ENCODE data around the gene NEURL2. TPM values are rescaled to one million over a fixed set of nuclear protein-coding genes. Genes with fewer than 3 reads are reported as not detected.
"Not testable (repeated sequence)": the region's sequence is repeated elsewhere in the genome, so short reads cannot be mapped to it uniquely, and the experiment has no call there.

NEURL2 gene
- total RNA-seq, 1 donor from 2014 or later, result 17.0 TPM

GRCh38 chr20:45901332-45901731 lies 10.3 kb upstream of the NEURL2 start:
- not testable (repeated sequence) for DNase-seq (ENCODE audit: low spot score)

DNA sequence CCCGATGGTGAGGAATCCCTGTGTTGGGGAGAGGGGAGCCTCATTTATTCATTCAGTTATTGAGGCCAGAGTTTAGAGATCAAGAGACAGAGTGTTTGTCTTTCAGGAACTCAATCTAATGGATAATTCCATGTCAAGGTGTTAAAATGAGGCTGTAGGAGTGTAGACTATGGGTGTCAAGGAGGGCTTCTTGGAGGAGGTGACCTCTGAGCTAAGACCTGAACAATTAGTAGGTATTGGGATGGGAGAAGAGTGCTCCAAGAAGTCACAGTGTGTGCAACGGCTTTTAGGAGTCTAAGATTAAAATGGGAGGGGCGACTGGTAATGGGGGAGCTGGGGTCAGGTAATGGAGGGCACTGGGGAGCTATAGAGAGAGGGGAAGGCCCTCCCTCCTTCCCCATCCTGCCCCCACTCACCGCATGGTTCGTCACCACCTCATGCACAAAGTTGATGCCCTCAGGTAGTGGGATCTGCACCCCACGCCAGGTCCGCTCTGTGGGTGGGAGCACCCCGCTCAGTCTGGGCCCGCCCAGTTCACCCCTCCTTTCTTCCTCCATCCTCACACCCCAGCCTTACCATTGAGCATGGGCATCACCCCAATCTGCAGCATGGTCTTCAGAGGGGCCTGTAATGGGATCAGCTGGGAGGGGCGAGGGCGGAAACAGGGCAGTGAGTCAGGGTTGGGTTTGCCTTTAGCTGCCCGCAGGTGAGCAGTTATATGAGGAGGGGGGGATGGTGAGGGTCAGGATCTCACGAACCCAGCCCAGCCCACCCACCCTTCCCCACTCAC lies 8.2 kb upstream of the NEURL2 start:
- no peak for DNase-seq (ENCODE audit: low spot score)

- DNase-seq (ENCODE audit: low spot score), result no peak
Measured at GRCh38 chr20:45898285-45898684, 7.3 kb upstream of the NEURL2 start.

DNA sequence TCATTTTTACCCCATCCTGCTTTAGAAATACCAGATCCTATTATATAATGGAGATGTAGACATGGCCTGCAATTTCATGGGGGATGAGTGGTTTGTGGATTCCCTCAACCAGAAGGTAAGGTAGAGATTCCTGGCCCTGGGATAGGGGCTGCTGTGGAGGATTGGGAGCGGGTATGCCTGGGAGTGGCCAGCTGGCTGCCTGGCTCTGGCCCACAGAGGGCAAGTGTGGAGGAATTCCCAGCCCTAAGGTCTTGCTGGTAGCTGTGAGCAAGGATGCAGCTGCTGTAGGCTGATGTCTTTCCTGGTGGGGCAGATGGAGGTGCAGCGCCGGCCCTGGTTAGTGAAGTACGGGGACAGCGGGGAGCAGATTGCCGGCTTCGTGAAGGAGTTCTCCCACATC lies 6.7 kb upstream of the NEURL2 start:
- DNase-seq (ENCODE audit: low spot score), result no peak

GRCh38 chr20:45897289-45897688 lies 6.3 kb upstream of the NEURL2 start:
- no peak for DNase-seq (ENCODE audit: low spot score)

DNA sequence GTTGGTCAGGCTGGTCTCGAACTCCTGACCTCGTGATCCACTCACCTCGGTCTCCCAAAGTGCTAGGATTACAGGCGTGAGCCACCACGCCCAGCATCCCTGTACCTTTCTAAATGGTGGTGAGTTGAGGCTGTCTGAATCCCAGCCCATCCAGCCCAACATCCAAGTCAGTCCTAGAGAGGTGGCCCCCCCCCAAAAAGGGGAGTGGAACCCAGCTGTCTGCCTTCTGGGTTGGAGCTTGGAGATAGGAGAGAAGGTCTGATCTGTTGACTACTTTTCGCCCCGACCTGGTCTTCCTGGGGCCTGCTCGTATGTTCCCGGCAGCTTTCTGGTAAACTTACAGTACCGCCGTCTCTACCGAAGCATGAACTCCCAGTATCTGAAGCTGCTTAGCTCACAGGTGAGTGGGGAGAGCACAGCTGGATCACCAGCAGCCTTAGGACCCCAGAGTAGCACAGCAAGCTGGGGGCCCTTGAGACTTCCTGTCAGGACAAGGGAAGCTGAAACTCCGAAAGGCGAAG lies 5.7 kb upstream of the NEURL2 start:
- DNase-seq (ENCODE audit: low spot score), result no peak

DNA sequence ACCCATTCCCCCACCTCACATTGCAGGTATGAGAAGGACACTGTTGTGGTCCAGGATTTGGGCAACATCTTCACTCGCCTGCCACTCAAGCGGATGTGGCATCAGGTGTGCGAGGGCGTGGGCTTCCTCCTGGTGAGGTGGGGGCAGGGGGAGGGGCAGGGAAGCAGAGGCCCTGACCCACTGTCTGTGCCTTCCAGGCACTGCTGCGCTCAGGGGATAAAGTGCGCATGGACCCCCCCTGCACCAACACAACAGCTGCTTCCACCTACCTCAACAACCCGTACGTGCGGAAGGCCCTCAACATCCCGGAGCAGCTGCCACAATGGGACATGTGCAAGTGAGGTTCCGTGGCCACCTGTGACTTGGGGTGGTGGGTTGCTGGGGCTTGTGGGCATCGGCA lies 3.8 kb upstream of the NEURL2 start:
- no peak for DNase-seq (ENCODE audit: low spot score)

- DNase-seq (ENCODE audit: low spot score), result no peak
Measured at GRCh38 chr20:45893831-45894230, 2.8 kb upstream of the NEURL2 start.

GRCh38 chr20:45892828-45893500 lies 2.0 kb upstream of the NEURL2 start:
- no peak for DNase-seq (ENCODE audit: low spot score)

GRCh38 chr20:45892049-45892825 lies 1.2 kb upstream of the NEURL2 start:
- no peak for DNase-seq (ENCODE audit: low spot score)

- no peak for DNase-seq (ENCODE audit: low spot score)
Measured at GRCh38 chr20:45890077-45890984, 677 bp downstream of the NEURL2 start.

GRCh38 chr20:45888681-45889080 lies 2.3 kb downstream of the NEURL2 start:
- no peak for DNase-seq (ENCODE audit: low spot score)

DNA sequence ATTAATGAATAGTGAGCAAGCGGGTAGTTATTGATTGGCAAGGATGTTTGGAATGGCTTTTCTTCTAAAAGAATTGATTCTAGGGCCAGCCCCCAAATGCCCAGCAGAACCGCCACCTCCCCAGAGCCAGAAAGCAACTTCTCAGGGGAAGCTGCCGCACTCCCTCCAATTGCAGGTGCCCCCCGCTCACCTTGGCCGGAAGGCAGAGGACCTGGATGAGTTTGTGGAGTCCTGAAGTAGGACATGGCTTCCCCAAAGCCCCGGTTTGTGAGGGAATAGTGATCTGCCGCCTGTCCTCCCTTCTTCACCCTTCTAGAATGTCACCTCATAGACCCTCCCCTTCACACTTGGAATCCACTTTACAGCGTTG lies 3.7 kb downstream of the NEURL2 start, which contains the start of gene SPATA25:
SPATA25 (minus strand) TSS at position 277 of the 370 bp plus-strand sequence; CDS start at position 245, 32 bp downstream.
- DNase-seq (ENCODE audit: low spot score), result no peak

- DNase-seq (ENCODE audit: low spot score), result no peak
Measured at GRCh38 chr20:45886590-45887345, 4.2 kb downstream of the NEURL2 start.

- DNase-seq (ENCODE audit: low spot score), result no peak
Measured at GRCh38 chr20:45883100-45883469, 7.9 kb downstream of the NEURL2 start.

DNA sequence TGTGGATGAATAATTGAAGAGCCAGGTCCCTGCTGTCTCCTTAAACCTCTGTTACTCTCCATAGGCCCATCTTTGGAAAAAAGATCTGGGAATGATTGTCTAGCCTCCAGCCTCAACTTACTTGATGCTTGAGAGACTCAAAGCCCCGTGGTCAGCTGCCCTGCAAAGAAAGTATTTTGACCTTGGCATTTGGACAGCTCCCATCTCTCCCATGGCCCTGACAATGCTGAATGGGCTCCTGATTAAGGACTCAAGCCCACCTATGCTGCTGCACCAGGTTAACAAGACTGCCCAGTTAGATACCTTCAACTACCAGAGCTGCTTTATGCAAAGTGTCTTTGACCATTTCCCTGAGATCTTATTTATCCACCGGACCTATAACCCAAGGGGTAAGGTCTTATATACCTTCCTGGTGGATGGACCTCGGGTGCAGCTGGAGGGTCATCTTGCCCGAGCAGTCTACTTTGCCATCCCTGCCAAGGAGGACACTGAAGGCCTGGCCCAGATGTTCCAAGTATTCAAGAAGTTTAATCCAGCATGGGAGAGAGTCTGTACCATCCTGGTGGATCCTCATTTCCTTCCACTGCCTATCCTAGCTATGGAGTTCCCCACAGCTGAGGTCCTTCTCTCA lies 8.4 kb downstream of the NEURL2 start:
- no peak for DNase-seq (ENCODE audit: low spot score)

- DNase-seq (ENCODE audit: low spot score), result peak; percentile 99
Measured at GRCh38 chr20:45880988-45881788, 9.8 kb downstream of the NEURL2 start, which contains the start of gene ZSWIM1. Gene ZSWIM1, plus strand, starts transcription at chr20:45881227. Its CDS starts 1,366 bp downstream, at chr20:45882593.

DNA sequence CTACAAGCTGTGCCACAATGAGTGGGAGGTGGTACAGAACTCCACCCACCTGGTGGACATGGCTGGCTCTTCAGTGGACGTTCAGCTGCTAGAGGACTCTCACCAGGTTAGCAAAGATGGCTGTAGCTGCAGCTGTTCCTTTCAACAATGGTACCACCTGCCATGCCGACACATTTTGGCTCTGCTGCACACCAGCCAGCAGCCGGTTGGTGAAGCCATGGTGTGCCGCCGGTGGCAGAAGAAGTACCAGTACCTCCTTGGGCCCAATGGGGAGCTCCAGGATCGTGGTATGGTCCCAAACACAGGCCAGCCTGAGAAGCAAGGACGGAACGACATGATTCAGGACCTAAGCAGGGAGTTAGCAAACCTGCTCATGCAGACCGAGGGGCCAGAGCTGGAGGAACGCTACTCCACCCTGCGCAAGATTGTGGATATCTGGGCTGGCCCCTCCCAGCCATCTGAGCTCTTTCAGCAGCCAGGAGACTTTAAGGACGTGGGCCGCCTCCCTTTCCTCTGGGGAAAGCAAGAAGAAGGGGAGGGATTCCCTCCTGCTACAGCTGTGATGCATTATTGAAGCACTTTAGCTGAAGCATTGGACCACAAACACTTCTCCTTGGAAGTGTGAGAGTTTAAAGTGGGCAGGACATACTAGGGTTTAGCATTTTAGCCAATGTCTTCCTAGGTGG lies 12.8 kb downstream of the NEURL2 start:
- no peak for DNase-seq (ENCODE audit: low spot score)
